ENCODE data around the gene MEX3B.
A peak's percentile ranks its signal among the peaks of the same experiment; 100 is the strongest.

Gene MEX3B

GRCh38 chr15:82045892-82046665, at the start of gene MEX3B:
Gene MEX3B (minus strand): TSS chr15:82046018. CDS start chr15:82045705, 313 bp downstream.
- CTCF ChIA-PET: interaction anchor here (0.9 to 1.1 kb wide), 2 partner anchors 12 to 15 kb away, joined by 3 to 4 read pairs; no protein-coding TSS in a partner anchor
- no peak for TF ChIP-seq CTCF (IDR thresholded peaks at IDR 0.05; ENCODE audit: control extremely low read depth, extremely low read depth, low read depth, missing control alignments)
- peak; percentile 92 for DNase-seq (ENCODE audit: extremely low spot score)
- POLR2A ChIA-PET: no interaction called here

- TF ChIP-seq CTCF (IDR thresholded peaks at IDR 0.05; ENCODE audit: control extremely low read depth, extremely low read depth, low read depth, missing control alignments): no peak
- ChIA-PET POLR2A (no interaction called here), CTCF (interaction anchor here (2.3 kb wide), 1 partner anchor 15 kb away, joined by 8 read pairs; no protein-coding TSS in a partner anchor)
- DNase-seq (ENCODE audit: extremely low spot score): no peak
Observed at GRCh38 chr15:82093774-82094211, 48.0 kb upstream of the MEX3B start.

GRCh38 chr15:82093325-82093724, 47.5 kb upstream of the MEX3B start:
- ChIA-PET CTCF (interaction anchor here (2.3 kb wide), 1 partner anchor 15 kb away, joined by 8 read pairs; no protein-coding TSS in a partner anchor), POLR2A (no interaction called here)
- no peak for DNase-seq (ENCODE audit: extremely low spot score)
- no peak for TF ChIP-seq CTCF (IDR thresholded peaks at IDR 0.05; ENCODE audit: control extremely low read depth, extremely low read depth, low read depth, missing control alignments)

- no peak for TF ChIP-seq CTCF (IDR thresholded peaks at IDR 0.05; ENCODE audit: control extremely low read depth, extremely low read depth, low read depth, missing control alignments)
- ChIA-PET CTCF (interaction anchor here (1.3 kb wide), 3 partner anchors 11 to 19 kb away, joined by 3 read pairs; no protein-coding TSS in a partner anchor), POLR2A (no interaction called here)
- no peak for DNase-seq (ENCODE audit: extremely low spot score)
Observed at GRCh38 chr15:82091636-82092140, 45.9 kb upstream of the MEX3B start.

- no peak for DNase-seq (ENCODE audit: extremely low spot score)
- POLR2A ChIA-PET: no interaction called here
- CTCF ChIA-PET: interaction anchor here (1.8 kb wide), 1 partner anchor 22 kb away, joined by 4 read pairs; no protein-coding TSS in a partner anchor
- TF ChIP-seq CTCF (IDR thresholded peaks at IDR 0.05; ENCODE audit: control extremely low read depth, extremely low read depth, low read depth, missing control alignments): no peak
Observed at GRCh38 chr15:82086243-82086995, 40.6 kb upstream of the MEX3B start.
